PC-9 (cell line): ENCODE data around the gene PLEKHG2.

Experiments
- CTCF ChIP-seq: fragments of 200-600 bp; sonication (generic); conservative IDR thresholded peaks from 2 replicates; pipeline ENCODE4 v1.6.1; 2017; ENCODE audit warnings: mixed run types, antibody characterized with exemption, mild to moderate bottlenecking, moderate library complexity
- EZH2 ChIP-seq: fragments of 200-600 bp; sonication (generic); IDR thresholded peaks from 2 replicates; pipeline ENCODE4 v1.8.0; 2017; ENCODE audit warnings: antibody characterized with exemption, low read depth

DNA sequence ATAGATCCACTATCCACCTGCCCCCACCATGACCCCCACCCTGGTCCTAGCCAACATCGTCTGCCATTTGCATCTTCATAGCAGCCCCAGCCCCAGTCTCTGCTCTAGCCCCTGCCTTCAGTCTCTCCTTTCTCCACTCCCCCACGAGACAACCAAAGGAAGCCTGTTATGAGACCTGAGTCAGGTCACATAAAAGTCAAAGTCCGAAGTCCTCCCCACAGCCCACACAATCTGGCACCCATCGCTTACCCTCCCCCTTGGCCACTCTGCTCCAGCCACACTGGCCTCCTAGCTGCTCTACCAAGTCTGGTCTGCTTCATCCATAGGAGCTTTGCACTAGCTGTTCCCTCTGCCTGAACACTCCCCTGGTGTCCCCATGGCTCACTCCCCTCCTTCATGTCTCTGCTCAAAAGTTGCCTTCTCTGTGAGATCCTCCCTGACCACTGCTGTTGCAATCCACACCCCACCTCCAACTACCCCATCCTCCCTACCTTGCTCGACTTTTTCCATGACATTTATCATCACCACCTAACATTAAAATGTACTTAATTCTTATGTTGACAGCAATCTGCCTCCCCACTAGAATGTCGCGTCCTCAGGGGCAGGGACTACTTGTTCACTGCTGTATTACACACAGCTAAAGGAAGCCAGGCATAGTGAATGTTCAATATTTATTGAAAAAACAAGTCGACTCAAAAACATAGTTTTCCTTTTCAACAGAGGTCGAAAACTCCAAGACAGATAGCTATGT is 1.2 kb upstream of the PLEKHG2 start:
- no peak for TF ChIP-seq CTCF
- TF ChIP-seq EZH2 = no peak
